H9 (cell line): ENCODE results near the gene TMEM135. TPM values are rescaled to one million over a fixed set of nuclear protein-coding genes. Genes with fewer than 3 reads are reported as not detected.

ENCODE experiments used
- DNase-seq: peaks from one replicate; pipeline ENCODE4 v3.0.0-alpha.2; 2017
- H2AFZ ChIP-seq: one replicate; pipeline ENCODE4 v1.6.1; 2013; ENCODE audit warnings: mild to moderate bottlenecking, low read length, control low read depth, moderate library complexity
- H2AK5ac ChIP-seq: 2 replicates; pipeline ENCODE4 v1.6.1; 2013; ENCODE audit warnings: low read length, control low read depth, mixed read lengths; ENCODE audit not compliant: insufficient read length
- H2BK120ac ChIP-seq: one replicate; pipeline ENCODE4 v1.6.1; 2013; ENCODE audit warnings: low read depth, mild to moderate bottlenecking, low read length, control low read depth, inconsistent platforms; ENCODE audit not compliant: poor library complexity, severe bottlenecking
- H2BK12ac ChIP-seq: 2 replicates; pipeline ENCODE4 v1.6.1; 2013; ENCODE audit warnings: low read length, control low read depth, mixed read lengths, low read depth; ENCODE audit not compliant: insufficient read length
- H2BK15ac ChIP-seq: 2 replicates; pipeline ENCODE4 v1.6.1; 2013; ENCODE audit warnings: low read depth, low read length, control low read depth
- H2BK20ac ChIP-seq: one replicate; pipeline ENCODE4 v1.6.1; 2013; ENCODE audit warnings: low read depth, mild to moderate bottlenecking, low read length, control low read depth, inconsistent platforms; ENCODE audit not compliant: poor library complexity, severe bottlenecking
- H2BK5ac ChIP-seq: 2 replicates; pipeline ENCODE4 v1.6.1; 2013; ENCODE audit warnings: low read length, control low read depth, mixed read lengths; ENCODE audit not compliant: insufficient read length
- H3K14ac ChIP-seq: 2 replicates; pipeline ENCODE4 v1.6.1; 2013; ENCODE audit warnings: low read length, control low read depth; ENCODE audit not compliant: insufficient read depth
- H3K18ac ChIP-seq: 2 replicates; pipeline ENCODE4 v1.6.1; 2013; ENCODE audit warnings: low read depth, mild to moderate bottlenecking, mixed read lengths, low read length, control low read depth; ENCODE audit not compliant: insufficient read length
- H3K23ac ChIP-seq: 2 replicates; pipeline ENCODE4 v1.6.1; 2013; ENCODE audit warnings: low read length, control low read depth, mixed read lengths, low read depth; ENCODE audit not compliant: insufficient read length
- H3K23me2 ChIP-seq: 2 replicates; pipeline ENCODE4 v1.6.1; 2013; ENCODE audit warnings: low read depth, mild to moderate bottlenecking, mixed read lengths, low read length, control low read depth; ENCODE audit not compliant: insufficient read length, poor library complexity, severe bottlenecking
- H3K27ac ChIP-seq: 2 replicates; pipeline ENCODE4 v1.5.1; 2013; ENCODE audit warnings: low read length, control low read depth, mixed read lengths, low read depth; ENCODE audit not compliant: insufficient read length
- H3K27me3 ChIP-seq: 2 replicates; pipeline ENCODE4 v1.6.1; 2013; ENCODE audit warnings: low read length, control low read depth, inconsistent platforms; ENCODE audit not compliant: insufficient read depth
- H3K4ac ChIP-seq: 2 replicates; pipeline ENCODE4 v1.6.1; 2013; ENCODE audit warnings: low read depth, mild to moderate bottlenecking, control low read depth, inconsistent platforms, low read length, moderate library complexity
- H3K4me1 ChIP-seq: 2 replicates; pipeline ENCODE4 v1.6.1; 2013; ENCODE audit warnings: low read length, control low read depth, inconsistent platforms; ENCODE audit not compliant: insufficient read depth
- H3K4me2 ChIP-seq: 2 replicates; pipeline ENCODE4 v1.6.1; 2013; ENCODE audit warnings: low read length, control low read depth, mixed read lengths; ENCODE audit not compliant: insufficient read length, insufficient read depth
- H3K56ac ChIP-seq: 2 replicates; pipeline ENCODE4 v1.6.1; 2013; ENCODE audit warnings: low read depth, mild to moderate bottlenecking, mixed read lengths, low read length, control low read depth; ENCODE audit not compliant: insufficient read length
- H3K79me1 ChIP-seq: 2 replicates; pipeline ENCODE4 v1.6.1; 2013; ENCODE audit warnings: low read depth, mild to moderate bottlenecking, moderate library complexity, low read length, control low read depth, inconsistent platforms; ENCODE audit not compliant: insufficient read depth, poor library complexity, severe bottlenecking
- H3K79me2 ChIP-seq: 2 replicates; pipeline ENCODE4 v1.6.1; 2013; ENCODE audit warnings: low read length, control low read depth, inconsistent platforms; ENCODE audit not compliant: insufficient read depth
- H3K9ac ChIP-seq: 2 replicates; pipeline ENCODE4 v1.6.1; 2013; ENCODE audit warnings: low read length, control low read depth, mixed read lengths; ENCODE audit not compliant: insufficient read length; ENCODE audit errors: extremely low read depth
- H3K9me3 ChIP-seq: one replicate; pipeline ENCODE4 v1.6.1; 2013; ENCODE audit warnings: low read depth, low read length, inconsistent platforms; ENCODE audit not compliant: control insufficient read depth
- H3T11ph ChIP-seq: one replicate; pipeline ENCODE4 v1.6.1; 2013; ENCODE audit warnings: mild to moderate bottlenecking, low read length, control low read depth, inconsistent platforms
- H4K20me1 ChIP-seq: one replicate; pipeline ENCODE4 v1.6.1; 2013; ENCODE audit not compliant: control insufficient read depth, insufficient read length, insufficient read depth
- H4K5ac ChIP-seq: 2 replicates; pipeline ENCODE4 v1.6.1; 2013; ENCODE audit warnings: low read depth, mild to moderate bottlenecking, mixed read lengths, low read length, control low read depth; ENCODE audit not compliant: insufficient read length
- H4K8ac ChIP-seq: replicated peaks from 2 replicates; pipeline ENCODE4 v1.6.1; 2013; ENCODE audit warnings: low read length, control low read depth, mixed read lengths, low read depth; ENCODE audit not compliant: insufficient read length
- H4K91ac ChIP-seq: 2 replicates; pipeline ENCODE4 v1.6.1; 2013; ENCODE audit warnings: low read depth, mild to moderate bottlenecking, moderate library complexity, mixed read lengths, low read length, control low read depth; ENCODE audit not compliant: insufficient read length
- H3K27ac Mint-ChIP-seq, 3 experiments: 2 replicates in 2 of 3; 3 replicates in 1 of 3; pipeline ENCODE4 v1.8.0; 2020 to 2021; ENCODE audit warnings: mixed read lengths in 3 of 3, mild to moderate bottlenecking in 1 of 3, moderate library complexity in 1 of 3
- H3K27me3 Mint-ChIP-seq: 2 replicates; pipeline ENCODE4 v1.8.0; 2021; ENCODE audit warnings: low read depth, mild to moderate bottlenecking, moderate library complexity, mixed read lengths
- H3K36me3 Mint-ChIP-seq, 3 experiments: 2 replicates in 2 of 3; 3 replicates in 1 of 3; pipeline ENCODE4 v1.8.0; 2020 to 2021; ENCODE audit warnings: low read depth in 3 of 3, mixed read lengths in 3 of 3; ENCODE audit not compliant: insufficient read depth in 1 of 3
- H3K4me1 Mint-ChIP-seq, 2 experiments: 2 replicates each; pipeline ENCODE4 v1.8.0; 2020; ENCODE audit warnings: mixed read lengths in 2 of 2
- H3K4me3 Mint-ChIP-seq, 2 experiments: 2 replicates in 1 of 2; 3 replicates in 1 of 2; pipeline ENCODE4 v1.8.0; 2020 to 2021; ENCODE audit warnings: mild to moderate bottlenecking in 2 of 2, mixed read lengths in 2 of 2, moderate library complexity in 1 of 2
- H3K9me3 Mint-ChIP-seq, 2 experiments: 2 replicates in 1 of 2; 3 replicates in 1 of 2; pipeline ENCODE4 v1.8.0; 2020; ENCODE audit warnings: mild to moderate bottlenecking in 2 of 2, mixed read lengths in 2 of 2, moderate library complexity in 1 of 2
- WGBS: extraction: QIAGEN DNeasy Blood & Tissue Kit; methylation state at CpG from one replicate; pipeline ENCODE4 v1.1.7; 2013; ENCODE audit warnings: missing lambda C conversion rate, low lambda C conversion rate, mixed read lengths; ENCODE audit not compliant: insufficient read length; ENCODE audit errors: extremely low coverage; 5-methylcytosine and 5-hydroxymethylcytosine counted together
- total RNA-seq: library from RNA; stranded (reverse); gene quantifications from 2 replicates; pipeline ENCODE4 v1.2.1, GENCODE V29; 2021
- TF ChIP-seq, protein P1 (sequence below): fragments of 200-600 bp; sonication (generic); conservative IDR thresholded peaks from 3 replicates; pipeline ENCODE4 v1.8.0; 2021; ENCODE audit warnings: antibody characterized with exemption, mild to moderate bottlenecking

Gene TMEM135
- total RNA-seq, 1 experiment from 2014 or later = 25.2 TPM

DNA sequence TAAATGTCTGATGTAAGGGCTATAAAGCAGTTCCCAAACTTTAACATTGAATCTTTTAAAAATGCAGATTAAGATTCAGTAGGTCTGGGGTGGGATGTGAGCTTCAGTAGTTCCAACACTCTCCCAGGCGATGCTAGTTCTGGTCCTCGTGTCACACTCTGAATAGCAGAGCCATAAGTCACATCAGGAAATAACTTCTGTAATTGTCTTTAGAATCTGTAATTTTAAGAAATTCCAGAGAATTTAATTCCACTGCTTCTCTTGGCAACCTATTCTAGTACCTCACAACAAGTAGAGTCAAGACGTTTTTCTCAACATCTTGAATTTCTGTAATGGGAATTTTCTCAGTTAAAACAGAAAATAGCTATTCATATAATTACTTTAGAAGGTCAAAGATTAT, 223.1 kb downstream of the TMEM135 start:
- Histone ChIP-seq H2BK15ac (no peak overlapping the region), H3K4me2 (no peak overlapping the region), H4K5ac (no peak overlapping the region), H3K18ac (no peak overlapping the region), H2BK120ac (no peak overlapping the region), H3K23me2 (no peaks in the 10 kb centered on the region), H2BK20ac (no peak overlapping the region), H3T11ph (no peak overlapping the region), H3K9ac (no peak overlapping the region), H3K27ac (no peak overlapping the region), H4K91ac (no peak overlapping the region), H3K23ac (no peak overlapping the region), H3K14ac (no peak overlapping the region), H4K20me1 (no peaks in the 10 kb centered on the region), H2AK5ac (no peak overlapping the region), H2BK5ac (no peak overlapping the region), H3K79me2 (no peaks in the 10 kb centered on the region), H3K79me1 (no peaks in the 10 kb centered on the region), H3K27me3 (no peaks in the 10 kb centered on the region), H2AFZ (no peak overlapping the region), H3K4ac (no peak overlapping the region), H3K56ac (no peak overlapping the region), H2BK12ac (no peak overlapping the region), H3K9me3 (no peaks in the 10 kb centered on the region), H4K8ac (no peak overlapping the region), H3K4me1 (no peaks in the 10 kb centered on the region)
- H3K36me3 Mint-ChIP-seq = no peaks in the 10 kb centered on the region
- no peaks in the 10 kb centered on the region for H3K27me3 Mint-ChIP-seq
- no peak overlapping the region for H3K4me3 Mint-ChIP-seq
- no peaks in the 10 kb centered on the region for H3K9me3 Mint-ChIP-seq
- DNase-seq = no peak
- TF ChIP-seq, protein P1, sequence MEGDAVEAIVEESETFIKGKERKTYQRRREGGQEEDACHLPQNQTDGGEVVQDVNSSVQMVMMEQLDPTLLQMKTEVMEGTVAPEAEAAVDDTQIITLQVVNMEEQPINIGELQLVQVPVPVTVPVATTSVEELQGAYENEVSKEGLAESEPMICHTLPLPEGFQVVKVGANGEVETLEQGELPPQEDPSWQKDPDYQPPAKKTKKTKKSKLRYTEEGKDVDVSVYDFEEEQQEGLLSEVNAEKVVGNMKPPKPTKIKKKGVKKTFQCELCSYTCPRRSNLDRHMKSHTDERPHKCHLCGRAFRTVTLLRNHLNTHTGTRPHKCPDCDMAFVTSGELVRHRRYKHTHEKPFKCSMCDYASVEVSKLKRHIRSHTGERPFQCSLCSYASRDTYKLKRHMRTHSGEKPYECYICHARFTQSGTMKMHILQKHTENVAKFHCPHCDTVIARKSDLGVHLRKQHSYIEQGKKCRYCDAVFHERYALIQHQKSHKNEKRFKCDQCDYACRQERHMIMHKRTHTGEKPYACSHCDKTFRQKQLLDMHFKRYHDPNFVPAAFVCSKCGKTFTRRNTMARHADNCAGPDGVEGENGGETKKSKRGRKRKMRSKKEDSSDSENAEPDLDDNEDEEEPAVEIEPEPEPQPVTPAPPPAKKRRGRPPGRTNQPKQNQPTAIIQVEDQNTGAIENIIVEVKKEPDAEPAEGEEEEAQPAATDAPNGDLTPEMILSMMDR = no peak
- no peak overlapping the region for H3K27ac Mint-ChIP-seq
- peaks cover 0 to 4% of the 10 kb centered on the region in 2 experiments; a peak in 1 of 4 replicates for H3K4me1 Mint-ChIP-seq
- WGBS = no CpG with 5 or more reads among the region's 3 CpGs
